ENCODE data around the gene PKM. TPM values are rescaled to one million over a fixed set of nuclear protein-coding genes. Genes with fewer than 3 reads are reported as not detected.

The PKM gene
- total RNA-seq: 932 and 968 TPM in 2 replicates
- polyA plus RNA-seq: 613 and 689 TPM in 2 replicates
- polyA plus RNA-seq (2011; cell fraction: cytosol; rRNA removed): 657 and 808 TPM in 2 replicates
- 689 and 838 TPM in 2 replicates for polyA plus RNA-seq (2011; cell fraction: nucleus; rRNA removed)
- polyA plus RNA-seq (2012): 768 and 1,232 TPM in 2 replicates
- polyA minus RNA-seq: 886 and 894 TPM in 2 replicates
- 1,573 TPM for polyA minus RNA-seq (2011; cell fraction: cytosol; rRNA and poly(A)+ RNA removed)
- 313 and 356 TPM in 2 replicates for polyA minus RNA-seq (2011; cell fraction: nucleus; rRNA and poly(A)+ RNA removed)
- Bru-seq, nascent RNA: percentile 94 among the genes with signal in this experiment
- percentile 97 among the genes with signal in this experiment for BruChase-seq, experiment 1, labeled RNA remaining after a 6-hour chase
- BruChase-seq, experiment 2, labeled RNA remaining after a 2-hour chase: percentile 94 among the genes with signal in this experiment
- long read RNA-seq, transcript PKM-212 (3 exons, 3,016 nt): minor isoform, 16 of 3,154 reads
- long read RNA-seq, transcript PKM-202 (11 exons, 2,318 nt): major isoform, 2,668 of 3,154 reads
- long read RNA-seq, transcript PKM-214 (2 exons, 2,301 nt): minor isoform, 15 of 3,154 reads
- long read RNA-seq, partial matches to known transcripts: 128 of 3,154 reads
- long read RNA-seq, other reads (novel, unspliced or antisense): 323 of 3,154 reads

DNA sequence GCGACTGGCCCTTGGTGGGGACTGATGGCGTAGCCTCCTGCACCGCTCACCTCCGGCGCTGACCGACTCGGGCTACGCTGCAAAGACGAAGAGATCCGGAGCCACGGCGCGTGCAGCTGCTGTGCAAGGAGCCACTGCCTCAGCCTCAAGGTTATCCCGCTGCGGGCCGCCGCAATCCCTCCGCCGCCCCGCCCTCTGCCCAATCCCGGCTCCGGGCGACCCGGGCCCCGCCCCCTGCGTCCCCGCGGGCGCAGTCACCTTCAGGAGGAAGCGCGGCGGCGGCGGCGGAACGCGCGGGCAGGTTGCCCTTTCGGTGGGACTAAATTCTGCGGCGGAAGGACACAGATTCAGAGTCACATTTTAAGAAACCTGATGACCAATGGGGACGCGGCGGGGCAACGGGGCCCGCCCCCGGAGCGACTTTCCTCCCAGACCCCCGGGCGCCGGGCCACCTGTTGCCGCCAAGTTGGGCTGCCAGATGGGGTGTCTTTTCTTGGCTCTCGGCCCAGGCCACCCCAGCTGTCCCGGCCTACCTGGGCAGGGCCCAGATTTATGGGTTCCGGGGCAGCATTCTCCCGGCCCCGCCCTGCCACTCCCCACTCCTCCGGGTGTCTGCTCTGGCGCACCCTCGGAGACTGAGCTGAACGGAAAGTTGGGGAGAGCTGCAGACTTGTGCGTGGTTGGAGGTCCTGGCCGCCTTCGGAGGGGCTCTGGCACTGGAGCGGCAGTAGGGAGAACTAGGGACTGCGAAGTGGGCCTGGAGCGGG is at the start of gene PKM:
PKM (minus strand) TSS at position 125 of the 767 bp plus-strand sequence. CDS start 12,093 bp downstream, outside the sequence.
- CTCF ChIA-PET: interaction anchor here (1.3 to 1.6 kb wide), 2 partner anchors 12 to 31 kb away, joined by 3 to 12 read pairs; no protein-coding TSS in a partner anchor
- Histone ChIP-seq H3K27me3 (ENCODE audit: control insufficient read depth in 2 of 2, insufficient read depth in 2 of 2, low read length in 2 of 2) (no peaks in the 10 kb centered on the region), H4K20me1 (replicated peaks; ENCODE audit: control insufficient read depth, extremely low read depth, insufficient read depth, low read length) (no peaks in the 10 kb centered on the region), H3K27ac (ENCODE audit: insufficient read depth, low read depth, low read length) (peak within 1 kb of the TSS; percentile 84), H3K4me1 (ENCODE audit: control insufficient read depth, extremely low read depth, insufficient read depth, low read length) (peaks cover 40% of the 10 kb centered on the region), H3K79me2 (ENCODE audit: control insufficient read depth, insufficient read depth, low read length) (peaks cover 38% of the 10 kb centered on the region), H3K9me3 (replicated peaks; ENCODE audit: control insufficient read depth, insufficient read depth, low read length) (no peaks in the 10 kb centered on the region), H3K4me2 (ENCODE audit: insufficient read depth, low read length) (peak within 1 kb of the TSS; percentile 93), H3K9me1 (replicated peaks; ENCODE audit: control insufficient read depth, extremely low read depth, insufficient read depth, low read length) (no peaks in the 10 kb centered on the region), H3K4me3 (replicated peaks in 1 of 3; ENCODE audit: insufficient read depth in 1 of 3, low read depth in 1 of 3, low read length in 3 of 3) (peak within 1 kb of the TSS; percentile 56 to 78 (median 70)), H3K36me3 (ENCODE audit: control insufficient read depth in 2 of 2, extremely low read depth in 1 of 2, insufficient read depth in 2 of 2, low read length in 2 of 2) (no peaks in the 10 kb centered on the region), H2AFZ (ENCODE audit: low read depth, low read length) (peak within 1 kb of the TSS; percentile 55), H3K9ac (replicated peaks; ENCODE audit: extremely low read depth, insufficient read depth, low read length) (peak within 1 kb of the TSS; percentile 89)
- peak; percentile 89 for FAIRE-seq
- TF ChIP-seq EZH2 (IDR thresholded peaks at IDR 0.05; ENCODE audit: borderline replicate concordance, low read depth, low read length, severe bottlenecking) (no peak), CTCF (IDR thresholded peaks at IDR 0.05; ENCODE audit: extremely low read depth in 1 of 2, insufficient read depth in 1 of 2, low read depth in 1 of 2, low read length in 2 of 2) (no peak), POLR2AphosphoS5 (IDR thresholded peaks at IDR 0.05; ENCODE audit: insufficient read depth, low read depth, low read length) (peak; percentile 99), POLR2A (IDR thresholded peaks at IDR 0.05; ENCODE audit: low read depth, low read length) (peak; percentile 99), FOS (IDR thresholded peaks at IDR 0.05; ENCODE audit: borderline replicate concordance, insufficient read depth, low read length) (no peak), MYC (IDR thresholded peaks at IDR 0.05; ENCODE audit: low read depth, low read length) (peak; percentile 74), JUN (IDR thresholded peaks at IDR 0.05; ENCODE audit: borderline replicate concordance, insufficient read depth, insufficient read length, low read depth) (no peak), MAX (IDR thresholded peaks at IDR 0.05; ENCODE audit: insufficient read depth, insufficient read length) (no peak), GATA2 (IDR thresholded peaks at IDR 0.05; ENCODE audit: insufficient read depth, insufficient read length, low read depth, low read length) (no peak)
- intact Hi-C loops (cut with micrococcal nuclease) (loop anchor here (1.0 to 10.0 kb wide), 5 partner anchors 32 to 936 kb away; partner anchors contain the start of genes ARIH1 and PARP6), dilution Hi-C loops (cut with MboI; ENCODE audit: extremely low pct_ligation_motif_present, low sequenced_read_pairs) (no loop called here)
- peak; percentile 88 for DNase-seq (ENCODE audit: low read depth, low spot score)
- no TSS peak for BruUV-seq (replicated peaks)
- POLR2A ChIA-PET: interaction anchor here (0.9 kb wide), 1 partner anchor 9 kb away, joined by 4 read pairs; no protein-coding TSS in a partner anchor
